ENCODE data around the gene RADIL.

GRCh38 chr7:4862156-4862555 lies 21.4 kb downstream of the RADIL start:
- TF ChIP-seq CTCF (IDR thresholded peaks at IDR 0.05) (no peak), POLR2AphosphoS5 (IDR thresholded peaks at IDR 0.05) (no peak), POLR2A (IDR thresholded peaks at IDR 0.05) (no peak), EP300 (IDR thresholded peaks at IDR 0.05; ENCODE audit: low read depth) (no peak)
